Activated CD4-positive, alpha-beta T cell treated with anti-CD3 and anti-CD28 coated beads for 36 hours (primary cell): ENCODE results near the gene CCDC12. TPM values are rescaled to one million over a fixed set of nuclear protein-coding genes. Genes with fewer than 3 reads are reported as not detected.
A peak's percentile ranks its signal among the peaks of the same experiment; 100 is the strongest.

ENCODE experiments used
- ATAC-seq: fragments of 200-7000 bp; cut with Tn5 transposase; one replicate; pipeline ENCODE4 v1.10.0; 2021; ENCODE audit warnings: mild to moderate bottlenecking, moderate library complexity
- CTCF ChIA-PET: fragments of 350-600 bp; sonication (Branson Sonifier 250); formaldehyde crosslinking; loops from one replicate; lab custom pipeline; 2021; ENCODE audit warnings: antibody characterized with exemption; lab: Charles Lee
- POLR2A ChIA-PET: fragments of 350-600 bp; sonication (Branson Sonifier 250); formaldehyde crosslinking; loops from one replicate; lab custom pipeline; 2021; ENCODE audit warnings: antibody characterized with exemption, inconsistent platforms; lab: Charles Lee
- DNase-seq: peaks from one replicate; pipeline ENCODE4 v3.0.0-alpha.2; 2020
- H3K27ac Mint-ChIP-seq: one replicate; pipeline ENCODE4 v1.8.0; 2021; ENCODE audit warnings: mixed read lengths
- H3K27me3 Mint-ChIP-seq: one replicate; pipeline ENCODE4 v1.8.0; 2021; ENCODE audit warnings: mixed read lengths
- H3K36me3 Mint-ChIP-seq: one replicate; pipeline ENCODE4 v1.8.0; 2021; ENCODE audit warnings: low read depth, mixed read lengths
- H3K4me1 Mint-ChIP-seq: one replicate; pipeline ENCODE4 v1.8.0; 2021; ENCODE audit warnings: mixed read lengths
- H3K4me3 Mint-ChIP-seq: one replicate; pipeline ENCODE4 v1.8.0; 2021; ENCODE audit warnings: mild to moderate bottlenecking, moderate library complexity, mixed read lengths
- H3K9me3 Mint-ChIP-seq: one replicate; pipeline ENCODE4 v1.8.0; 2021; ENCODE audit warnings: low read depth, mixed read lengths
- intact Hi-C, 2 experiments: fragments of 100-400 bp; cut with DNase I in 1 of 2; cut with micrococcal nuclease in 1 of 2; formaldehyde crosslinking; loops; one replicate each; pipeline versions ENCODE4 v1.14.2 to v1.15.1; 2022 to 2024; cut with DNase I, micrococcal nuclease
- total RNA-seq, 2 experiments: library from RNA; stranded (reverse); gene quantifications; one replicate each; pipeline ENCODE4 v1.2.3, GENCODE V29; 2021

The CCDC12 gene
- total RNA-seq, 2 experiments from 2014 or later, result 45.4 to 47.8 TPM

GRCh38 chr3:46994801-46995731 is 18.5 kb upstream of the CCDC12 start:
- H3K27me3 Mint-ChIP-seq, result no peaks in the 10 kb centered on the region
- intact Hi-C loops, result no loop called here
- H3K9me3 Mint-ChIP-seq, result no peaks in the 10 kb centered on the region
- CTCF ChIA-PET, result interaction anchor here (0.6 kb wide), 1 partner anchor 12 kb away, joined by 3 read pairs; no protein-coding TSS in a partner anchor
- H3K4me1 Mint-ChIP-seq, result peaks cover 6% of the 10 kb centered on the region
- no peak overlapping the region for H3K4me3 Mint-ChIP-seq
- H3K27ac Mint-ChIP-seq, result no peak overlapping the region
- no peak for ATAC-seq
- no peak for DNase-seq
- POLR2A ChIA-PET, result no interaction called here
- H3K36me3 Mint-ChIP-seq, result peaks cover 10% of the 10 kb centered on the region

- Mint-ChIP-seq H3K27ac (no peak overlapping the region), H3K9me3 (no peaks in the 10 kb centered on the region), H3K36me3 (peaks cover 15% of the 10 kb centered on the region), H3K27me3 (no peaks in the 10 kb centered on the region), H3K4me3 (no peak overlapping the region), H3K4me1 (peaks cover 15% of the 10 kb centered on the region)
- ChIA-PET CTCF (interaction anchor here (0.6 kb wide), 1 partner anchor 185 kb away, joined by 3 read pairs; no protein-coding TSS in a partner anchor), POLR2A (no interaction called here)
- DNase-seq (no peak), ATAC-seq (no peak)
- intact Hi-C loops, result no loop called here
These were observed 17.4 kb upstream of the CCDC12 start for GRCh38 chr3:46993986-46994385.

DNA sequence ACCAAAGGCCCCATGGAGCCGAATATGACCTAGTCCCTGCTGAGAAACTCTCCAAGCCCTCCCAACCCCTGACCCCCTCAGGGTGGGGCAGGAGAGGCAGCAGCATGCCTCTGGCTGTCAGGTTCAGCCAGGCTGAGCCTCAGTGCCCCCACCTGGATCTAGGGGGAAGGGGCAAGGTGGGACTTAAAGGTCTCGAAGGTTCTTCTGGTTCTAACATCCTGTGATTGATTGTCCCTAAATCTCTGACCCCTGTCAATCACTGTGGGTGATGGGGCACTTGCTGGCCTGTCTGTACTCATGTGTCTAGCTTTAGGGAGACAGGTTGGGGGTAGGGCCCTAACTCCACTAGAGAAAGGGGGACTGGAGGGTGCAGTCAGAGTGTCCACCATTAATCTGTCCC is 16.7 kb upstream of the CCDC12 start:
- ChIA-PET POLR2A (no interaction called here), CTCF (no interaction called here)
- Mint-ChIP-seq H3K36me3 (peaks cover 16% of the 10 kb centered on the region), H3K4me1 (peaks cover 20% of the 10 kb centered on the region), H3K27me3 (no peaks in the 10 kb centered on the region), H3K9me3 (no peaks in the 10 kb centered on the region), H3K4me3 (no peak overlapping the region), H3K27ac (no peak overlapping the region)
- ATAC-seq, result no peak
- intact Hi-C loops, result no loop called here
- no peak for DNase-seq

GRCh38 chr3:46992231-46992630 is 15.7 kb upstream of the CCDC12 start:
- ATAC-seq (no peak), DNase-seq (no peak)
- Mint-ChIP-seq H3K27ac (no peak overlapping the region), H3K4me1 (peaks cover 30% of the 10 kb centered on the region), H3K9me3 (no peaks in the 10 kb centered on the region), H3K27me3 (no peaks in the 10 kb centered on the region), H3K36me3 (peaks cover 14% of the 10 kb centered on the region), H3K4me3 (no peak overlapping the region)
- intact Hi-C loops, result no loop called here
- POLR2A ChIA-PET, result interaction anchor here (1.4 kb wide), 1 partner anchor 10 kb away, joined by 5 read pairs; no protein-coding TSS in a partner anchor
- CTCF ChIA-PET, result interaction anchor here (1.0 kb wide), 1 partner anchor 17 kb away, joined by 3 read pairs; no protein-coding TSS in a partner anchor

GRCh38 chr3:46991406-46992165 is 15.0 kb upstream of the CCDC12 start:
- no peak for DNase-seq
- POLR2A ChIA-PET, result interaction anchor here (1.4 kb wide), 1 partner anchor 9 kb away, joined by 5 read pairs; no protein-coding TSS in a partner anchor

GRCh38 chr3:46990573-46991374 is 14.2 kb upstream of the CCDC12 start:
- ATAC-seq, result no peak
- CTCF ChIA-PET, result interaction anchor here (0.5 to 0.7 kb wide), 2 partner anchors 30 to 142 kb away, joined by 4 read pairs; no protein-coding TSS in a partner anchor
- intact Hi-C loops, result no loop called here
- H3K4me1 Mint-ChIP-seq, result peaks cover 41% of the 10 kb centered on the region
- no peak overlapping the region for H3K4me3 Mint-ChIP-seq
- POLR2A ChIA-PET, result no interaction called here
- no peak for DNase-seq
- H3K9me3 Mint-ChIP-seq, result no peaks in the 10 kb centered on the region
- H3K36me3 Mint-ChIP-seq, result peaks cover 14% of the 10 kb centered on the region
- H3K27ac Mint-ChIP-seq, result peak overlapping the region; percentile 34
- H3K27me3 Mint-ChIP-seq, result no peaks in the 10 kb centered on the region

More at GRCh38 chr3:46991406-46992165, 15.0 kb upstream of the CCDC12 start:
- Mint-ChIP-seq H3K27me3 (no peaks in the 10 kb centered on the region), H3K4me1 (peaks cover 33% of the 10 kb centered on the region), H3K27ac (no peak overlapping the region), H3K9me3 (no peaks in the 10 kb centered on the region), H3K4me3 (no peak overlapping the region), H3K36me3 (peaks cover 14% of the 10 kb centered on the region)
- intact Hi-C loops, result no loop called here
- CTCF ChIA-PET, result interaction anchor here (0.7 to 1.0 kb wide), 2 partner anchors 18 to 29 kb away, joined by 3 to 4 read pairs; no protein-coding TSS in a partner anchor
- no peak for ATAC-seq

GRCh38 chr3:46989146-46989810 is 12.7 kb upstream of the CCDC12 start:
- peak overlapping the region; percentile 77 for H3K4me3 Mint-ChIP-seq
- peaks cover 11% of the 10 kb centered on the region for H3K36me3 Mint-ChIP-seq
- H3K4me1 Mint-ChIP-seq, result peaks cover 55% of the 10 kb centered on the region
- no peak for DNase-seq
- no peak for ATAC-seq
- no peaks in the 10 kb centered on the region for H3K27me3 Mint-ChIP-seq
- H3K27ac Mint-ChIP-seq, result peak overlapping the region; percentile 95
- no peaks in the 10 kb centered on the region for H3K9me3 Mint-ChIP-seq
- ChIA-PET CTCF (no interaction called here), POLR2A (no interaction called here)
- intact Hi-C loops, result loop anchor here in 1 of 2 experiments (5.0 kb wide), 1 partner anchor 37 kb away; no protein-coding TSS in a partner anchor

- POLR2A ChIA-PET, result no interaction called here
- CTCF ChIA-PET, result interaction anchor here (1.4 kb wide), 1 partner anchor 64 kb away, joined by 4 read pairs; no protein-coding TSS in a partner anchor
- H3K27me3 Mint-ChIP-seq, result no peaks in the 10 kb centered on the region
- intact Hi-C loops, result loop anchor here in 1 of 2 experiments (5.0 kb wide), 1 partner anchor 36 kb away; no protein-coding TSS in a partner anchor
- peaks cover 55% of the 10 kb centered on the region for H3K4me1 Mint-ChIP-seq
- ATAC-seq, result no peak
- DNase-seq, result no peak
- H3K9me3 Mint-ChIP-seq, result no peaks in the 10 kb centered on the region
- H3K27ac Mint-ChIP-seq, result peak overlapping the region; percentile 95
- peaks cover 11% of the 10 kb centered on the region for H3K36me3 Mint-ChIP-seq
- peak overlapping the region; percentile 77 for H3K4me3 Mint-ChIP-seq
These were observed 12.1 kb upstream of the CCDC12 start for GRCh38 chr3:46988616-46989015.

- intact Hi-C loops, result loop anchor here (1.0 to 5.0 kb wide), 2 partner anchors 9 to 36 kb away; partner anchors contain the start of gene NBEAL2 (in 2 of the 2)
These were observed 11.3 kb upstream of the CCDC12 start for GRCh38 chr3:46987743-46988401.

More at GRCh38 chr3:46987743-46988401, 11.3 kb upstream of the CCDC12 start:
- ChIA-PET CTCF (interaction anchor here (1.2 to 1.4 kb wide), 3 partner anchors 11 to 64 kb away, joined by 3 to 5 read pairs (median 4); partner anchors contain the start of gene CCDC12), POLR2A (no interaction called here)
- Mint-ChIP-seq H3K9me3 (no peaks in the 10 kb centered on the region), H3K27ac (peak overlapping the region; percentile 95), H3K4me1 (peaks cover 57% of the 10 kb centered on the region), H3K4me3 (peak overlapping the region; percentile 77), H3K36me3 (peaks cover 11% of the 10 kb centered on the region), H3K27me3 (no peaks in the 10 kb centered on the region)
- peak; percentile 92 for DNase-seq
- peak; percentile 98 for ATAC-seq
